Omental fat pad (tissue), 4 donors: ENCODE data around the gene WBP1L. TPM values are rescaled to one million over a fixed set of nuclear protein-coding genes. Genes with fewer than 3 reads are reported as not detected.
A peak's percentile ranks its signal among the peaks of the same experiment; 100 is the strongest.
"Not testable (repeated sequence)": the region's sequence is repeated elsewhere in the genome, so short reads cannot be mapped to it uniquely, and the experiment has no call there.

Source experiments
- ATAC-seq: fragments of 150-250 bp; one replicate; pipeline ENCODE4 v1.9.1; 2016; ENCODE audit warnings: mild to moderate bottlenecking, moderate library complexity; ENCODE audit not compliant: low FRiP score
- DNase-seq: peaks from one replicate; pipeline ENCODE4 v3.0.0-alpha.2; 2019; ENCODE audit warnings: low spot score
- total RNA-seq, 4 donors: library from RNA; depleted of rRNA; stranded (reverse); fragments of >200 nt; gene quantifications; one replicate each; pipeline ENCODE4 v1.1.0, GENCODE V29; 2016
- TF ChIP-seq, protein P1 (sequence below), 3 donors: fragments of 450-650 bp; IDR thresholded peaks; one replicate each; pipeline ENCODE4 v1.5.1; 2016 to 2017; ENCODE audit warnings: antibody characterized with exemption in 3 of 3, mild to moderate bottlenecking in 3 of 3, moderate library complexity in 2 of 3

Gene WBP1L
- total RNA-seq, 4 donors from 2014 or later, result 106 to 214 (median 165) TPM

GRCh38 chr10:102832248-102832647, 88.5 kb downstream of the WBP1L start:
- TF ChIP-seq, protein P1, sequence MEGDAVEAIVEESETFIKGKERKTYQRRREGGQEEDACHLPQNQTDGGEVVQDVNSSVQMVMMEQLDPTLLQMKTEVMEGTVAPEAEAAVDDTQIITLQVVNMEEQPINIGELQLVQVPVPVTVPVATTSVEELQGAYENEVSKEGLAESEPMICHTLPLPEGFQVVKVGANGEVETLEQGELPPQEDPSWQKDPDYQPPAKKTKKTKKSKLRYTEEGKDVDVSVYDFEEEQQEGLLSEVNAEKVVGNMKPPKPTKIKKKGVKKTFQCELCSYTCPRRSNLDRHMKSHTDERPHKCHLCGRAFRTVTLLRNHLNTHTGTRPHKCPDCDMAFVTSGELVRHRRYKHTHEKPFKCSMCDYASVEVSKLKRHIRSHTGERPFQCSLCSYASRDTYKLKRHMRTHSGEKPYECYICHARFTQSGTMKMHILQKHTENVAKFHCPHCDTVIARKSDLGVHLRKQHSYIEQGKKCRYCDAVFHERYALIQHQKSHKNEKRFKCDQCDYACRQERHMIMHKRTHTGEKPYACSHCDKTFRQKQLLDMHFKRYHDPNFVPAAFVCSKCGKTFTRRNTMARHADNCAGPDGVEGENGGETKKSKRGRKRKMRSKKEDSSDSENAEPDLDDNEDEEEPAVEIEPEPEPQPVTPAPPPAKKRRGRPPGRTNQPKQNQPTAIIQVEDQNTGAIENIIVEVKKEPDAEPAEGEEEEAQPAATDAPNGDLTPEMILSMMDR (IDR thresholded peaks at IDR 0.05), result no peak
- DNase-seq, result no peak
- no peak for ATAC-seq

- TF ChIP-seq, protein P1 (IDR thresholded peaks at IDR 0.05), result no peak
- ATAC-seq (no peak), DNase-seq (no peak)
Measured at GRCh38 chr10:102832987-102833386, 89.2 kb downstream of the WBP1L start.

DNA sequence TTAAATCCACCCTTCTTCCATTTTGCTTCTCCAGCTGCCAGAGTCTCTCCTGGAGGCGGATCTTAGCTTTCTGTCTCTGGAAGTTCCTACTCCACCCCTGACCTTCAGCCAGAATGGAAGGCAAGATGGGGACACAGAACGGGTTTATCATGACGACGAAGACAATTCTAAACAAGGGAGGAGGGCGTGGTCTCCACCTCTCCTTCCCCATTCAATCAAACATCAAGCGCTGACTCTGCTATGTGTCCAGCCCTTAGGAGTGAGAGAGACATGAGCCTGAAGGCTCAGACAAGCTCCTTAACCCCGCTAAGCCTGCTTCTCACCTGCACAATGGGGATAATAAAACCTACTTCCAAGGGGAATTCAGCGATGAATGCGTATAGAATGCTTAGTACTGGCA, 90.4 kb downstream of the WBP1L start:
- ATAC-seq (no peak), DNase-seq (no peak)
- TF ChIP-seq, protein P1 (IDR thresholded peaks at IDR 0.05), result no peak

DNA sequence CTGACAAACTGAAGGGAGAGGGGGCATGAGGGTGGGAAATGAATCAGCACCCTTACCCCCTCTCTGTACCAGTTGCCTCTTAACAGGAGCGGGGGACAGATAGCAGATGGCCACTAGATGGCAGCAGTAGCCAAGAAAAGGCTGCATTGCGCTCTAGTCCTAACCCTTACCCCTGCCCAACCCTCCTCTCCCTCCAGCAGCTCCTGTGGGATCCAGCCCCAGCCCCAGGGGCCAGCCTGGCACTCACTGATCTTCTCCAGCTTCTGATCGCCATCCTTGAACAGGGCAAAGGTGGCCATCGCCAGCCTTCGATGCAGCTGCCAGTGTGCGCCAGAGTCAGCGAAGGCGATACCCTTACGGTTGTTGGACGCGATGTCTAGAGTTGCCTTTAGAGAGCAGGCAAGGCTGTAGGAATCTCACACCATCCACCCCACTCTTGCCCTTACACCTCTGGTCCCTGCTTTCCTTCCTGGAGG, 91.3 kb downstream of the WBP1L start:
- TF ChIP-seq, protein P1 (IDR thresholded peaks at IDR 0.05), result peak in 1 of 3 donors; percentile 56
- DNase-seq (peak; percentile 63), ATAC-seq (peak; percentile 82)

DNA sequence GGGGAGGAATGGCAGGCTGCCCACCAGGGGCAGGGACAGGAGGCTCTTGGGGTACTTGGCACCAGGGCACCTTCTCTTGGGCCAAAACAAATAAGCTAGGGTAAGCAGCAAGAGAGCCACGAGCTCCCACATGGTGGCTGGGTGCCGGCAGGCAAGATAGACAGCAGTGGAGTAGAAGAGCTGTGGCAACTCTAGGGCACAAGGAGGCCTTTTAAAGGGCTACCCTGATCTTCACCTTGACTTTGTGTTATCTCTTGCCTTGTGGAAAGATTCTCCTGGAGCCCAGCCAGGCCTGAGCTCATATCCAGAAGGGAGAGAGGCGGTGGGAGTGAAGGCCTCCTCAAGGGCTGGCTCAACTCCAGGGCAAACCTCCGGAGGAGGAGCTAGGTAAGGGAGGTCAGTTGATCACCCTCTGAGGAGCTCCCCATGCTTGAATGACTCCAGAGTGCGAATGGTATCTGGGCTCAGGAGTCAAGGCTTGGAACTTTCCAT, 93.5 kb downstream of the WBP1L start, which contains the start of gene CYP17A1:
TSS of gene CYP17A1 (minus strand) at position 184 of the 492 bp plus-strand sequence. CDS start at position 132, 52 bp downstream.
- TF ChIP-seq, protein P1 (IDR thresholded peaks at IDR 0.05), result no peak
- ATAC-seq, result peak; percentile 46
- no peak for DNase-seq

DNA sequence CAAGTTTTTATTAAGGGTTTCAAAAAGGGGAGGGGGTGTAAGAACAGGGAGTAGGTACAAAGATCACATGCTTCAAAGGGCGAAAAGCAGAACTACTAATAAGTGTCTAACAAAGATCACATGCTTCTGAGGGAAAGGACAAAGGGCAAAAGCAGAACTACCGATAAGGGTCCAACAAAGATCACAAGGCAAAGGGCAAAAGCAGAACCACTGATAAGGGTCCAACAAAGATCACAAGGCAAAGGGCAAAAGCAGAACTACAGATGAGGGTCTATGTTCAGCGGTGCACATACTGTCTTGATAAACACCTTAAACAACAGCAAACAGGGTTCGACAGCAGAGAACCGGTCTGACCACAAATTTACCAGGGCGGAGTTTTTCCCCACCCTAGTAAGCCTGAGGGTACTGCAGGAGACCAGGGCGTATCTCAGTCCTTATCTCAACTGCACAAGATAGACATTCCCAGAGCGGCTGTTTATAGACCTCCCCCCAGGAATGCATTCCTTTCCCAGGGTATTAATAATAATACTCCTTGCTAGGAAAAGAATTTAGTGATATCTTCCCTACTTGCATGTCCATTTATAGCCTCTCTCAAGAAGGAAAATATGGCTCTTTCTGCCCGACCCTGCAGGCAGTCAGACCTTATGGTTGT, 94.7 kb downstream of the WBP1L start:
- not testable (repeated sequence) for ATAC-seq

DNA sequence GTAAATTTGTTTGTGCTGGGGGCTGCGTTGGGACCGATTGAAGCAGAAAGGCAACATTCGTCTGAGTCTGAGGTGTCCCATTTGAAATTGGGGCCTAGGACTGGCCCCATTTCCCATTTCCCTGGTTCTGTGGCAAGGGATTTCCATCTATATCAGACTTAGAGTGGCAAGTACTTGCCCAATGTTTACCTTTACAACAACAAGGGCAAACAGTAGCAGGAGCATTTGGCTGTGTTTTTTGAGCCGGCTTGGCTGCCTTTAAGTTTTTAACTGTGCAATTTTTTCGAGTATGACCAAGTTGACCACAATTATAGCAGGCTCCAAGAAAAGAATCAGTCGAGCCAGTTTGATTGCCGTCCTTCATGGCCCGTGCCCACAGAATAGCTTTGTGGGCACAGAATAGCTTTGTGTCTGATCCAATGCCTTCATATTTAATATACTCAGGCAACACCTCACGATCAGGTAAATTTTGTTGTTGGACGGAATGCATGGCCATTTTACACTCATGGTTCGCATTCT, 98.1 kb downstream of the WBP1L start:
- no peak for DNase-seq
- TF ChIP-seq, protein P1 (IDR thresholded peaks at IDR 0.05), result no peak
- ATAC-seq, result no peak

More for the DNA sequence above, 94.7 kb downstream of the WBP1L start:
- DNase-seq, result not testable (repeated sequence)

- not testable (repeated sequence) for DNase-seq
Measured at GRCh38 chr10:102843139-102843538, 99.4 kb downstream of the WBP1L start.

DNA sequence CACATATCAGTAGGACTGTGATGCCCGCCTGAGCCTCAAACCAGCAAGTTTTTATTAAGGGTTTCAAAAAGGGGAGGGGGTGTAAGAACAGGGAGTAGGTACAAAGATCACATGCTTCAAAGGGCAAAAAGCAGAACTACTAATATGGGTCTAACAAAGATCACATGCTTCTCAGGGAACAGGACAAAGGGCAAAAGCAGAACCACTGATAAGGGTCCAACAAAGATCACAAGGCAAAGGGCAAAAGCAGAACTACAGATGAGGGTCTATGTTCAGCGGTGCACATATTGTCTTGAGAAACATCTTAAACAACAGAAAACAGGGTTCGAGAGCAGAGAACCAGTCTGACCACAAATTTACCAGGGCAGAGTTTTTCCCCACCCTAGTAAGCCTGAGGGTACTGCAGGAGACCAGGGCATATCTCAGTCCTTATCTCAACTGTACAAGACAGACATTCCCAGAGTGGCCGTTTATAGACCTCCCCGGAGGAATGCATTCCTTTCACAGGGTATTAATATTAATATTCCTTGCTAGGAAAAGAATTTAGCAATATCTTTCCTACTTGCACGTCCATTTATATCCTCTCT, 100.5 kb downstream of the WBP1L start:
- not testable (repeated sequence) for ATAC-seq

More at GRCh38 chr10:102843139-102843538, 99.4 kb downstream of the WBP1L start:
- ATAC-seq, result not testable (repeated sequence)

More for the DNA sequence above, 100.5 kb downstream of the WBP1L start:
- not testable (repeated sequence) for DNase-seq
